Fibroblast of lung (primary cell): Measurements from ENCODE around the gene RALBP1. TPM values are rescaled to one million over a fixed set of nuclear protein-coding genes. Genes with fewer than 3 reads are reported as not detected.
"Not testable (repeated sequence)": the region's sequence is repeated elsewhere in the genome, so short reads cannot be mapped to it uniquely, and the experiment has no call there.

ENCODE experiments used
- DNase-seq, 2 donors: peaks; one replicate each; pipeline versions ENCODE4 v3.0.0 to v3.0.0-alpha.2; 2010; ENCODE audit warnings: low read depth in 2 of 2
- H2AFZ ChIP-seq: 2 replicates; pipeline ENCODE4 v1.5.1; 2012; ENCODE audit warnings: low read length, control low read depth, inconsistent platforms
- H3K27ac ChIP-seq: 2 replicates; pipeline ENCODE4 v1.5.1; 2011; ENCODE audit warnings: low read length, control low read depth; ENCODE audit not compliant: insufficient read depth
- H3K27me3 ChIP-seq: 2 replicates; pipeline ENCODE4 v1.5.1; 2011; ENCODE audit warnings: mild to moderate bottlenecking, low read length; ENCODE audit not compliant: control insufficient read depth, insufficient read depth
- H3K36me3 ChIP-seq: 2 replicates; pipeline ENCODE4 v1.5.1; 2011; ENCODE audit warnings: low read length; ENCODE audit not compliant: control insufficient read depth, insufficient read depth
- H3K4me1 ChIP-seq: 2 replicates; pipeline ENCODE4 v1.5.1; 2011; ENCODE audit warnings: low read length; ENCODE audit not compliant: control insufficient read depth, insufficient read depth; ENCODE audit errors: extremely low read depth
- H3K4me2 ChIP-seq: 2 replicates; pipeline ENCODE4 v1.5.1; 2011; ENCODE audit warnings: low read length, control low read depth; ENCODE audit not compliant: insufficient read depth; ENCODE audit errors: extremely low read depth
- H3K4me3 ChIP-seq, 4 experiments: fragments of 200-600 bp in 1 of 4; sonication (generic) in 1 of 4; replicated peaks in 1 of 4; 2 replicates each; pipeline ENCODE4 v1.5.1; 2011 to 2016; ENCODE audit warnings: low read length in 4 of 4, low read depth in 3 of 4, mild to moderate bottlenecking in 3 of 4, control low read depth in 2 of 4, inconsistent platforms in 1 of 4, mixed read lengths in 1 of 4; ENCODE audit not compliant: insufficient read depth in 1 of 4; ENCODE audit errors: control extremely low read depth in 1 of 4
- H3K79me2 ChIP-seq: 2 replicates; pipeline ENCODE4 v1.5.1; 2012; ENCODE audit warnings: mild to moderate bottlenecking, low read length, inconsistent platforms; ENCODE audit not compliant: control insufficient read depth, insufficient read depth
- H3K9ac ChIP-seq: 2 replicates; pipeline ENCODE4 v1.5.1; 2011; ENCODE audit warnings: mild to moderate bottlenecking, low read length, control low read depth; ENCODE audit not compliant: insufficient read depth
- H3K9me3 ChIP-seq: 2 replicates; pipeline ENCODE4 v1.5.1; 2012; ENCODE audit warnings: low read depth, low read length; ENCODE audit not compliant: control insufficient read depth, insufficient read depth
- H4K20me1 ChIP-seq: 2 replicates; pipeline ENCODE4 v1.5.1; 2011; ENCODE audit warnings: low read length; ENCODE audit not compliant: control insufficient read depth, insufficient read depth; ENCODE audit errors: extremely low read depth
- CTCF ChIP-seq, 2 donors: IDR thresholded peaks in 1 of 2; conservative IDR thresholded peaks in 1 of 2; 1 replicate in 1 of 2; 2 replicates in 1 of 2; pipeline ENCODE4 v1.5.1; 2011 to 2012; ENCODE audit warnings: low read length in 2 of 2, control low read depth in 1 of 2, inconsistent platforms in 1 of 2, low read depth in 1 of 2, mild to moderate bottlenecking in 1 of 2
- EZH2 ChIP-seq: IDR thresholded peaks from 2 replicates; pipeline ENCODE4 v1.5.1; 2012; ENCODE audit warnings: low read length, control low read depth, mild to moderate bottlenecking; ENCODE audit errors: missing control alignments
- polyA plus RNA-seq, 2 donors: library from polyadenylated mRNA; depleted of rRNA in 1 of 2; stranded (reverse) in 1 of 2; unstranded in 1 of 2; fragments of >200 nt; gene quantifications; 2 replicates each; pipeline ENCODE4 v1.2.1, GENCODE V29; 2011 to 2012; ENCODE audit warnings: missing spikeins in 1 of 2
- total RNA-seq: library from RNA; depleted of rRNA; stranded (reverse); fragments of >200 nt; gene quantifications from 2 replicates; pipeline ENCODE4 v1.2.1, GENCODE V29; 2014

The RALBP1 gene
- total and polyA plus RNA-seq, 2 donors (not counting 1 experiment from before 2014, with no cell fraction given) = 72.3 to 72.4 TPM

- Histone ChIP-seq H3K79me2 (peaks cover 68% of the 10 kb centered on the region), H3K4me2 (no peak overlapping the region), H3K9me3 (no peaks in the 10 kb centered on the region), H2AFZ (no peak overlapping the region), H3K4me1 (no peaks in the 10 kb centered on the region), H3K27me3 (no peaks in the 10 kb centered on the region), H3K9ac (no peak overlapping the region), H4K20me1 (no peaks in the 10 kb centered on the region), H3K36me3 (no peaks in the 10 kb centered on the region), H3K4me3 (no peak overlapping the region), H3K27ac (no peak overlapping the region)
- no peak for TF ChIP-seq EZH2
- TF ChIP-seq CTCF (conservative IDR thresholded peaks at IDR 0.05 in 1 of 2, IDR thresholded peaks at IDR 0.05 in 1 of 2; ENCODE audit: low read depth in 1 of 2, low read length in 2 of 2) = no peak
- no peak for DNase-seq
Measured at GRCh38 chr18:9483526-9483925, 8.2 kb downstream of the RALBP1 start.

GRCh38 chr18:9484856-9485255 is 9.5 kb downstream of the RALBP1 start:
- peaks cover 60% of the 10 kb centered on the region for H3K79me2 ChIP-seq
- DNase-seq, H3K36me3 ChIP-seq, H3K4me2 ChIP-seq, H3K9ac ChIP-seq, H3K4me1 ChIP-seq, H3K9me3 ChIP-seq, H3K4me3 ChIP-seq, H3K27me3 ChIP-seq, H4K20me1 ChIP-seq, H3K27ac ChIP-seq, H2AFZ ChIP-seq: not testable (repeated sequence)

GRCh38 chr18:9488538-9488937 is 13.2 kb downstream of the RALBP1 start:
- no peak for DNase-seq
- Histone ChIP-seq H2AFZ (no peak overlapping the region), H3K36me3 (no peaks in the 10 kb centered on the region), H4K20me1 (no peaks in the 10 kb centered on the region), H3K27me3 (no peaks in the 10 kb centered on the region), H3K4me3 (no peak overlapping the region), H3K79me2 (peaks cover 41% of the 10 kb centered on the region), H3K4me1 (no peaks in the 10 kb centered on the region), H3K4me2 (no peak overlapping the region), H3K9me3 (no peaks in the 10 kb centered on the region), H3K9ac (no peak overlapping the region), H3K27ac (no peak overlapping the region)
- TF ChIP-seq CTCF (conservative IDR thresholded peaks at IDR 0.05 in 1 of 2, IDR thresholded peaks at IDR 0.05 in 1 of 2; ENCODE audit: low read depth in 1 of 2, low read length in 2 of 2) (no peak), EZH2 (no peak)
